ENCODE data around the gene FRMD4A.

GRCh38 chr10:14001298-14002040 is 329.3 kb downstream of the FRMD4A start:
- no peak for TF ChIP-seq POLR2A (IDR thresholded peaks at IDR 0.05; ENCODE audit: low read depth, low read length)
- no peak for TF ChIP-seq POLR2AphosphoS5 (IDR thresholded peaks at IDR 0.05; ENCODE audit: low read depth, low read length)
- TF ChIP-seq SPI1 (IDR thresholded peaks at IDR 0.05; ENCODE audit: low read depth, low read length): no peak
- TF ChIP-seq PAX5 (IDR thresholded peaks at IDR 0.05; ENCODE audit: insufficient read depth, low read length, severe bottlenecking): no peak
- no peak for TF ChIP-seq TAF1 (IDR thresholded peaks at IDR 0.05; ENCODE audit: low read depth, low read length)
- TF ChIP-seq POU2F2 (IDR thresholded peaks at IDR 0.05; ENCODE audit: low read depth, low read length): no peak
